GM18498 (cell line): ENCODE data around the gene FCRL6.

Experiments used
- ATAC-seq: cut with Tn5 transposase; IDR thresholded peaks from one replicate; pipeline ENCODE4 v1.9.1; 2021; ENCODE audit warnings: mild to moderate bottlenecking, moderate library complexity; ENCODE audit not compliant: unreplicated experiment

FCRL6 gene

GRCh38 chr1:159861218-159861617 lies 59.1 kb downstream of the FCRL6 start:
- no peak for ATAC-seq

GRCh38 chr1:159862031-159862430 lies 59.9 kb downstream of the FCRL6 start:
- ATAC-seq = no peak

GRCh38 chr1:159862557-159862956 lies 60.4 kb downstream of the FCRL6 start, which contains the start of gene VSIG8:
Gene VSIG8 (minus strand): TSS chr1:159862657. CDS start chr1:159862521, 136 bp downstream.
- no peak for ATAC-seq

GRCh38 chr1:159864262-159864661 lies 62.1 kb downstream of the FCRL6 start:
- ATAC-seq = no peak
